ENCODE data around the gene MTERF4.

- no peak for TF ChIP-seq POLR2AphosphoS5 (IDR thresholded peaks at IDR 0.05)
- TF ChIP-seq, protein P1, sequence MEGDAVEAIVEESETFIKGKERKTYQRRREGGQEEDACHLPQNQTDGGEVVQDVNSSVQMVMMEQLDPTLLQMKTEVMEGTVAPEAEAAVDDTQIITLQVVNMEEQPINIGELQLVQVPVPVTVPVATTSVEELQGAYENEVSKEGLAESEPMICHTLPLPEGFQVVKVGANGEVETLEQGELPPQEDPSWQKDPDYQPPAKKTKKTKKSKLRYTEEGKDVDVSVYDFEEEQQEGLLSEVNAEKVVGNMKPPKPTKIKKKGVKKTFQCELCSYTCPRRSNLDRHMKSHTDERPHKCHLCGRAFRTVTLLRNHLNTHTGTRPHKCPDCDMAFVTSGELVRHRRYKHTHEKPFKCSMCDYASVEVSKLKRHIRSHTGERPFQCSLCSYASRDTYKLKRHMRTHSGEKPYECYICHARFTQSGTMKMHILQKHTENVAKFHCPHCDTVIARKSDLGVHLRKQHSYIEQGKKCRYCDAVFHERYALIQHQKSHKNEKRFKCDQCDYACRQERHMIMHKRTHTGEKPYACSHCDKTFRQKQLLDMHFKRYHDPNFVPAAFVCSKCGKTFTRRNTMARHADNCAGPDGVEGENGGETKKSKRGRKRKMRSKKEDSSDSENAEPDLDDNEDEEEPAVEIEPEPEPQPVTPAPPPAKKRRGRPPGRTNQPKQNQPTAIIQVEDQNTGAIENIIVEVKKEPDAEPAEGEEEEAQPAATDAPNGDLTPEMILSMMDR (IDR thresholded peaks at IDR 0.05), result no peak
Observed at GRCh38 chr2:241068136-241068941, 33.7 kb downstream of the MTERF4 start.
